GM18498 (cell line): ENCODE data around the gene ILK.

Source experiments
- ATAC-seq: cut with Tn5 transposase; IDR thresholded peaks from one replicate; pipeline ENCODE4 v1.9.1; 2021; ENCODE audit warnings: mild to moderate bottlenecking, moderate library complexity; ENCODE audit not compliant: unreplicated experiment

ILK gene

GRCh38 chr11:6572215-6572614 lies 31.4 kb upstream of the ILK start:
- no peak for ATAC-seq

GRCh38 chr11:6574816-6575715 lies 28.5 kb upstream of the ILK start:
- ATAC-seq, result no peak

- no peak for ATAC-seq
Observed at GRCh38 chr11:6576471-6577373, 26.9 kb upstream of the ILK start.

DNA sequence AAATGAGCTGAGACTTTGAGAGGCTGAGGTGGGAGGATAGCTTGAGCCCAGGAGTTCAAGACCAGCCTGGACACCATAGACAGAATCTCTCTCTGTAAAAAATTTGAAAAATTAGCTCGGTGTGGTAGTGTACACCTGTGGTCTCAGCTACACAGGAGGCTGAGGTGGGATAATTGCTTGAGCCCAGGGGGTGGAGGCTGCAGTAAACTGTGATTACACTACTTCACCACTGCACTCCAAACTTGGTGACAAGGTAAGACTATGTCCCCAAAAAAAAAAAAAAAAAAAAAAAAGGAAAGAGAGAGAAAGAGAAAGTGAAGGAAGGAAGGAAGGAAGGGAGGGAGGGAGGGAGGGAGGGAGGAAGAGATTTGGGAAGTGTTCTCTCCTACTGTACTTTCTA lies 25.4 kb upstream of the ILK start:
- ATAC-seq, result no peak

- ATAC-seq, result no peak
Observed at GRCh38 chr11:6579681-6580080, 23.9 kb upstream of the ILK start.

DNA sequence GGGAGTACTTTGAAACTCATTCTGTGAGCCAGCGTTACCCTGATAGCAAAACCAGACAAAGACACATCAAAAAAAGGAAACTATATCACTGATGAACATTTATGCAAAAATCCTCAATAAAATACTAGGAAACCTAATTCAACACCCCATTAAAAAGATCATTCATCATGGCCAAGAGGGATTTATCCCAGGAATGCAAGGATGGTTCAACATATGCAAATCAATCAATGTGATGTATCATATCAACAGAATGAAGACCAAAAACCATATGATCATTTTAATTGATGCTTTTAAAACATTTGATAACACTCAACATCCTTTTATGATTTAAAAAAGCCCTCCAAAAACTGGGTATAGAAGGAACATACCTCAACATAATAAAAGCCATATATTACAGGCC lies 20.0 kb upstream of the ILK start:
- no peak for ATAC-seq

GRCh38 chr11:6584528-6584927 lies 19.0 kb upstream of the ILK start:
- no peak for ATAC-seq

DNA sequence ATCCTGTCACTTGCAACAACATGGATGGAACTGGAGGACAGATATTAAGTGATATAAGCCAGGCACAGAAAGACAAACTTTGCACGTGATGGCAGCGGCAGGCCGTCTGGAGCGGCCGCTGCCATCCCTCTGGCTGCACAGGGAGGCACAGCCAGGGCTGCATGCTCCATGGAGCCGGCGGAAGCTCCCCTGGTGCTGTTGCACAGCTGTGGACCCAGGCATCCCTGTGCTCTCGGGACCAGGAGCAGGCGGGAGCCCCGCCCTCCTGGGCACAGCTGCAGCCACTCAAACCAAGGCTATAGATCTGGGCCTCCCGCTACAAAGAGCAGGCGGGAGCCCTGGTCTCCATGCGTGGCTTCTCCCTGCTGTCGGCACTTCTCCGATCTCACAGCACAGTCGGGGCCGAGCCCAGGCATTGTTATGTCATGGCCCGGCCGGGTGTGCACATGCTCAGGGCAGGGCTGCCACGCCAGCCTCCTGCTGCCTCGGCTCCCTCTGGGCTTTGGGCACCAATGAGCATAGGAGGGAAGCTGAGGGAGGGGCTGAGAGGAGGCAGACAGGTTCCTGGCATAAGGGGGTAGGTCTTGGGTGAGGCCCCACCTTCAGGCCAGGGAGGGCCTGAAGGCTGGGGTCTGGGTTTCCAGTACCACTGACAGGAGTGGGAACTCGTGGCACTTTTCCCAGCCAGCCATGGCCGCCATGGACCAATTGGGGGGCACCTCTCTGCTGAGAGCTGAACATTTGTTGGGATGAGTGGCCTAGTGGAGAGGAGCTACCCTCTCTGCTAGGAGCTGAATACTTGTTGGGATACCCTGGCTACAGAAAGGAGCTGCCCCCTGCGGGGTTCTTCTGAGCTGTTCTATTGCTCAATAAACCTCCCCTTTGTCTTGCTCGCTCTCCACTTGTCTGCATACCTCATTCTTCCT lies 16.9 kb upstream of the ILK start:
- ATAC-seq, result no peak

GRCh38 chr11:6587360-6587953 lies 16.1 kb upstream of the ILK start:
- ATAC-seq, result no peak

- ATAC-seq, result no peak
Observed at GRCh38 chr11:6588018-6588417, 15.6 kb upstream of the ILK start.

DNA sequence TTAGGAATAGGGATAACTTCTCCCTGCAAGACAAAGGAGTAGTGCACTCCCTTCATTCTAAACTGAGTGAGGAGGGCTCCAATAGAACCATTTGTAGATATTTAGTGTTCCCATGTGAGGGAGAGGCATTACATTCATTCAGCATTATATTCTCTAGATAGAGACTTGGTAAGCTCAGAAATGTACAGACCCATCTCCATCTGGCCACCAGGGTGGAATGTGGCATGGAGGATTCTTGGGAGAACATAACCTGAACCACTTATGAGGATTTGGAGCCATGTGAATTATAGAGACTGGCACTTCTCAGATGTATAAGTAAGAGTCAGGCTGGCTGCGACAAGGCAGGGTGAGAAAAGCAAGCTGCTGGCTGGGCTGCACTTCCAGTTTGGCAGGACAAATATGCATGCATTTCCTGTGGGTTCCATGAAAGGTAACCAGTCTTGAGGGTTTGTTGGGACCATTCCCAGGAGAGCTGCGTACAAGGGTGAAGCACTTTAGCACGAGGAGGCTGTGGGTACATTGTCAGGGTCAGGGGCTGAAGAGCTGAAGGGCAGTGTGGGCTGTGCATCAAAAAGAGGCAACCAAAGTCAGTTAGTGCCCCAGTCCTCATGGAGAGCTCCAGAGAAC lies 9.3 kb upstream of the ILK start:
- ATAC-seq, result no peak

DNA sequence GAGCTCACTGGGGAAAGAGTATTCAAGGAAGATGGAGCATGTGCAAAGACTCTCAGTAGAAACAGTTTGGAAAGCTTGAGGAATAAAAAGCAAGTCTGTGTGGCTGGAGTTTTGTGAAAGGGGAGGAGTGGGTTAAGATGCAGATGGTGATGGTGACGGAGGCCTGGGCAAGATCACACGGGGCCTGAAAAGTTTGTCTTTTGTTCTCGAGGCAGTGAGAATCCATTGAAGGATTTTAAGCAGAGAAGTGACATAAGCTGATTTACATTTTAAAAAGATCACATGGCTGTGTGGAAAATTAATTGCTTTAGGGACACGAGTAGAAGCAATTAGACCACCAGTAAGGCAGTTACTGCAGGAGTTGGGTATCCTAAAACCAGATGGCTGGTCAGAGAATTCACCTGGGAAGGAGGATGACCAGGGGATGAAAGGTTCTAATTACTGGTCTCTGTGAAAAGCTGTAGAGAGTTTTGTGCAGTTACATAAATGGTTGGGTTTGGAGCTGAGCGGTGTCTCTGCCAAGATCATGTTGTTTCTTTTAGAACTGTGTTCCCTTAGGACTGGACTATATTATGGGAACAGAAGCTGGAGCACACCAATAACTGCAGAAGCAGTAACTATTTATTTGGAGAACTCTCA lies 7.2 kb upstream of the ILK start:
- ATAC-seq, result no peak

GRCh38 chr11:6598555-6598954 lies 5.0 kb upstream of the ILK start:
- no peak for ATAC-seq

DNA sequence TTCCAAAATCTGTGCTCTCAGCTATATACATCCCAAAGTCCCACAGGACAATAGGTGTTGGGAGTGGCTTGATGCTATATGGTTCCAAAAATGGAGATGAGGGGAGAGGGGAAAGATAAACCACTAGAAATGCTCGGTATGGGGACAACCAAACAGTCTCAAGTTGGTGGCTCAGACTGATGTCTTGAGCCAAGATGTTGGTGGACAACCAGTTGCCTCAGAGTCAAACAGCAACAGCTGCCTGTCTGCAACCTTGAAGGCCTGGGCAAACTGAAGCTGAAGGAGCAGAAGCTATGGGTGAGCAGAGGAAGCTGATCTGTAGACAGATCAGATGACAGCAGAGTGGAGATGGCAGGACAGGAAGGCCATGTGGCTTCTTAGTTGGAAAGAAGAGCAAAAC lies 4.1 kb upstream of the ILK start:
- no peak for ATAC-seq

DNA sequence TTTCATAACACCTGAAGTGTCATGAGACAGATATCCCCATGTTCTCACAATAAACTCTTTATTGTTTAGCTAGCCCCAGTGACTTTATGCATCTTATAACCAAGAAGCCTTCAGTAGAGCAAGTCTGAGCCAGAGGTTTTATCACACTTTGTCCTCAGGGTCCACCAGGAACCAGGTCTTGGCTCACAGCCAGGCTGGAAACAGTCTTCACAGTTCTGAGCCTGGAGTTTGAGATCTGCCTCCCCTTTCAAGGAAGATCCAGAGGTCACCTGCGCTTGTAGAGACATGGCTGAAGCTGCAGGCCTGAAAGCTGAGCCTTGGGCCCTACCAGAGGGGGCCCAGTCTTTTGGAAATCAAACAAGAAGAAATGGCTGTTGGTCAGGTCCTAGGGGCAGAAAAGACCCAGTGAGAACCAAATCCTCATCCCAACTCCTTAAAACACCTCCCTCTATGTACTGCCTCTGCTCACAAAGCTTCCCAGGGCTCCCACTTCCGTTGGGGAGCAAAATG lies 3.6 kb upstream of the ILK start:
- no peak for ATAC-seq

GRCh38 chr11:6601041-6601461 lies 2.5 kb upstream of the ILK start:
- no peak for ATAC-seq

DNA sequence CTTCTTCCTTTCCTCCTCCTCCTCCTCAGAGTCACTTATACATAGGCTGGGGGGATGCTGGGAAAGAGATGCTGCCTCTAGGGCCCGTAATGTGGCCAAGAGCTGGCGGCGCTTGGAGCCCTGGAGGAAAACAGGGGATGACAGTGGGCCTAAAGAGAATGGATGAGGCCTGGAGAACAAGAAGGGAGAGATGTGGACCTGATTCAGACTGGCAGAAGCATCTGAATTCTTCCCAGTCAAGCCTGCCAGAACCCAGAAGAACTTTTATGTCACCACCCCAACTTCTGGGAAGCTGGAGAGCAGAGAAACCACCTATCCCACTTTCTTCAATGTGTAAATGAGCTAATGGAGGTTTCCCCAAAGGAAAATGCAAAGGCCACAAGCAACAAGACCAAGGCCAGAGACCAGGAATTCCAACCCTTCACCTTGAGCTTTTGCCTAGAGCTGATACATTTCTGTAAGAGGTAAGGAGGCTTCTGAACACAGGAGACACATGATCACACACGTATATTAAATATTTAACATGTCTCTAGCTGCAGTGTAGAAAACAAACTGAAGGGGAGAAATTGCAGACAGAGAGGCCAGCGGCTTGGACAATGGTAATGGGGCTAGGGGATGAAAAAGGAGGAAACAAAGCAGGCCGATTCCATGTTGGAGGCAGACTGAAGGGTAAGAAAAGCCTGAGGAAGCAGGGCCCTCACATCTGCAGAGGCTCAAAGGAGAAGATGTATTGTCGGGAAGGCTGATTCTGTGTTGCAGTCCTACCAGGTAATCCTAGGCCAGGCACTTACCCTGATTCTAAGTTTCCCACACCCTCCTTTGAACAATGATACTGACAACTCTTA lies 1.3 kb upstream of the ILK start:
- no peak for ATAC-seq

DNA sequence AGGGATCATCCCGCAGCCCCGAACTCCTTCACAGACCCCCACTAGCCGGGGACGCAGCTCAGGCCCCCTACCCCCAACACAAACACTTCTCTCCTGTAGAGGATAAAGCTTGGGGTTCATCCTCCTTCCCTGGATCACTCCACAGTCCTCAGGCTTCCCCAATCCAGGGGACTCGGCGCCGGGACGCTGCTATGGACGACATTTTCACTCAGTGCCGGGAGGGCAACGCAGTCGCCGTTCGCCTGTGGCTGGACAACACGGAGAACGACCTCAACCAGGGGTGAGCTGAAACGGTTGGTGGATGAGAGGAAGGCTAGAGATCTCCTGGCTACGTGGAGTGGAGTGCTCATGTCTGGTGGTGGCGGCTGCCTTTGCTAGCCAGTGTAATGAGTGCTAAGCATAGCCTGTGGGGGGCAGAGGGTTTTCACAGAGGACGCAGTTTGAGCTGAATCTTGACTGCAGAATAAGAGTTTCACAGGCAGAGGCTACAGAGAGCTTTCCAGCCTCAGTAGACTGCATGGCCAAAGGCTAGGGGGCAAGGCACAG lies 580 bp downstream of the ILK start:
- peak; percentile 32 for ATAC-seq
